Superior temporal gyrus (tissue), 1 donor: ENCODE measurements around the gene SUN5.
"Not testable (repeated sequence)": the region's sequence is repeated elsewhere in the genome, so short reads cannot be mapped to it uniquely, and the experiment has no call there.

Experiments used
- DNase-seq: peaks from one replicate; pipeline ENCODE4 v3.0.0-alpha.2; 2016; ENCODE audit errors: extremely low spot score

The SUN5 gene

DNA sequence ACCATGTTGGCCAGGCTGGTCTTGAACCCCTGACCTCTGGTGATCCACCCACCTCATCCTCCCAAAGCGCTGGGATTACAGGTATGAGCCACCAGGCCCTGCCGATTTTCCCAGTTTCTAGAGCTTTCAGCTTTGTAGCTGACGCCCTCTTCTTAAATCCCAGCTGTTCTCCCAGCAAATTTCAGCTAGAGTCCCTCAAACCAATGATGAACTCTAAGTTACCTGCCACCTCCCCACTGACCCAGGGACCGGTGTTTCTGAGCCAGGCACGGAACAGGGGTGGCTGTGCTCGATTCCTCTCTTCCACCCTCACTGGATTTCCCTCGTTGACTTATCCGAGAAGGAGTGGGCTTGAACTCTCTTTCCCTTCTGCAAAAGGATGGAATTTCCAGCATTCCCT lies 39.1 kb downstream of the SUN5 start:
- no peak for DNase-seq

- no peak for DNase-seq
Observed at GRCh38 chr20:32964575-32964974, 39.7 kb downstream of the SUN5 start.

DNA sequence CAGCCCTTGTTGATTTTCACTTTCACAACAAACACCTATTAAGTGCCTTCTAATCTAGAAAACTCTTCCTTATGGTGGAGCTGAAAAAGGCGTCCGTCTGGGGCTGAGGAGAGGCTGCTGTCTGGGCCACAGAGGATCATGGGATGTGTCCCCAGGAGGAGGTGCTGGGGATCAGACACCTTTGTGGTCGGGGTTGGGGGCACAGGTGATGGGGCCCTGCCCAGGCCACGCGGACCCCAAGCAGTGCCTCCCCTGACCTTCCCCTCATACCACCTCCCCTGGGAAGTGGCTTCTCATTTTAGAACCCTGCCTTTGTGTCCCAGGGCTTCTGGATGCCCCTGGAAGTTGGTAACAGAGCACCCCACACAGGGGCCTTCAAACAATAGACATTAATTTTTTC lies 41.1 kb downstream of the SUN5 start:
- no peak for DNase-seq

DNA sequence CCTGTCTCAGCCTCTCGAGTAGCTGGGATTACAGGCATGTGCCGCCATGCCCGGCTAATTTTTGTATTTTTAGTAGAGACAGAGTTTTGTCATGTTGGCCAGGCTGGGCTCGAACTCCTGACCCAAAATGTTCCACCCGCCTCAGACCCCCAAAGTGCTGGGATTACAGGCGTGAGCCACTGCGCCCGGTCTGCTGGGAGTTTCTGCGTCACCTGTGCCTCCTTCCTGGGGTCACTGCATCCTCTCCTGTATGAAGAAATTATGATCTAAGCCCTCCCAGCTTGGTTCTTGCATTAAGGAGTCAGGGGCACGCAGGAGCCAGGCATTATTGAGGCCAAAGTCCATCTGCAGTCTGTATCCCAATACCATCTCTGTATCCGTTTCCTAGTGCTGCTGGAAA lies 41.6 kb downstream of the SUN5 start:
- DNase-seq, result not testable (repeated sequence)

GRCh38 chr20:32962053-32962452 lies 42.2 kb downstream of the SUN5 start:
- DNase-seq, result no peak

DNA sequence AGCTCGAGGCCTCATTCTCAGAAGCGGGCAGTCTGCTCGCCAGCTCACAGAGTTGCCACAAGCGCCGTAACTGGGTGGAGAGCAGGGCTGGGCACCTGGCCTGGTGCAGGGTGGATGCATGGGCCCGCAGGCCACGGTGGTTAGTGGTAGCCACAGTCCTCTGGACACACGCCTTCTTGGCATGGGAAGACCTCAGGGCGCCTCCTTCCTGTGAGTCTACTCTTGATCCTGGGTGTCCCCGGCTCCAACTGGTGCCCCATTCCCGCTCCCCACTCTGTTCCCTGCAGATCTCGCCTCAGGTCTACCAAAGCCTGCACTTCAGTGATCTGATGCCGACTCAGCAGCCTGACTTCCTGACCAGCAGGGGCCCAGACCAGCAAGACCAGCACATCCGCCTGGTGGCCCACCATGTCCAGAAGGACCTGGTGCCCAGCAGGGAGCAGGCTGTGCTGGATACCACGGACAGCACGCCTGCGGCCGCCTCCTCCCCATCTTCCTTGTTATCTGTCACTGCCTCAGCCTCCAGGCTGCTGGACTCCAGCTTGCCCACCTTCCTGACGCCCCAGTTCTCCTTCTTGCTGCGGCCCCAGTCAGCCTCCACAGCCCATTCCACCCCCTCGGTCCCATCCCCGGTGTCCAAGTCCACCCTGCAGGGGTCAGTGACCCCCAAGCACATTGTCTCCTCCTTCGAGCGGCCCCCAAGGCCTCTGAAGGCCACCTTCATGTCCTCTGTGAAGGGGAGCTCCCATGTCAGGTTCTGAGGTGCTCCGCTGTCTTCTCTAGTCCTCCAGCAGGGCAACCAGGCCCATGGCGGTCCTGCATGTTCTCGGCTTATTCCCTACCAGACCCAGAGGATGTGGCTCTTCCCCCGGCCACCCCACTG lies 43.1 kb downstream of the SUN5 start:
- no peak for DNase-seq

DNA sequence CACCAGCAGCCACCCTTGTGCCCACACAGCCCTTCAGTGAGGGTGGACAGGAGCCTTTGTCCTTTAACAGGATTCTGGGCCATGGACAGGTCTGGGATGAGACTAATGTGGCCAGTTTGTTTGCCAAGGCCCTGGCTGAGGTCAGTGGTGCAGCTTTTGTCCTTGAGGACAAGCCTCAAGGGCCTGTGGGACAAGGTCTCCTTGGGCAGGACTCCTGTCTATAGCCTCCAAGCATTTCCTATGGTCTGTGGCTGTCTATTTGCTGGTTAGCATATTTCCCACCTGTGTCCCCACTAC lies 44.1 kb downstream of the SUN5 start:
- no peak for DNase-seq

DNA sequence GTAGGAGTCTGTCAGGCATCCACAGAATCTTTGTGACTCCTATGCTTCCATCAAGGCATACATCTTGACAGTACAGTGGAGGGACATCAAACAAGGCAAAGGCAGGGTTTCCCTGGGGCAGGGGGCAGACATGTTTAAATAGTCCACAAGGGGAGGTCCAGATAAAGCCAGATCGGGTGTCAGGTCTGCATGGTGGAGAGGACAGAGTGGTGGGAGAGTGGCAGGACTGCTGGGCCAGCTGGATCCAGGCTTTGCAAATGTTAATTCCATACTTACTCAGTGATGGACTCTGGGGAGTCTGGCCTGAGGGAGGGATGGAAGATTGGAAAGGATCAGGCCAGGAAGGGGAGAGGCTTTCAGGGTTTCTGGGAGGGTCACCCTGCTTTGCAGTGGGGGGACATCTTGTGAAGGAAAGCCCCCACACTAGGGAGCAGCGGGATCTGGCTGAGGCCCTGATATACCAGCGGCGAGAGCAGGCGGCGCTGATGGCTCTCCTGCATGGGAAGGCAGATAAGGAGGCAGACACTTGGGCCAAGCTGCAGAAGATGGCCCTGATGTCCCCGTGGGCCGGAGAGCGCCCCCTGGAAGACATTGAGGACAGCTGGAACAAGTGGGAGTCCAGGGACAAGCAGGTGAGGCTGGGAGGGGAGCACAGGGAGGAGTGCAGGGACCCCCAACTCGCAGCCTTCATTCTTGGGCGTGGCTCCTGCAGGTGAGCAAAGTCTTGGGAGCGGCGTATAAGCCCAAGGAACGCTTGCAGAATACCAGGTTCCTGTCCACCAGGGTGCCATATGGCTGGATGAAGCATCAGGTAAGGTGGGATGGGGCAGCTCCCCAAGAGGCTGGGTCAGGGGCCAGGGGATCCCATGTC lies 44.6 kb downstream of the SUN5 start:
- DNase-seq, result no peak

- no peak for DNase-seq
Observed at GRCh38 chr20:32958574-32958973, 45.7 kb downstream of the SUN5 start.

GRCh38 chr20:32957459-32957858 lies 46.8 kb downstream of the SUN5 start:
- no peak for DNase-seq

DNA sequence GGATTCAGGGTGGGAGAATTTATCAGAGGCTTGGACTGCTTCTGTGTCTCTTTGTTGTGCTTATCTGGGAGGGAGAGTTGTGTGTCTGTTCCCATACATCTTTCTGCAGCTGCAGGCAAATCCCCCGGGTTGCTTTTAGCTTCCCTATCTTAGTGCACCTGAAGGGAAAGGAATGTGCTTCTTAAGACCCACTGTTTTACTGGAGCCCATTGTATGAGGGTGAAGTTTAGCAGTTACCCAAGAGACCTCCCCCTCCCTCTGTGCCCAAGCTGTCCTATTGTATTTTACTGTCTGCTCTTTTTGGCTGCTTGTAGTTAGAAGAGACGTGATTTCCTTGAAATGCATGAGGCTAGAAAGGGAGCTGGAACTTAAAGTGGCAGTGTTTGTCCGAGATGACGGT lies 53.7 kb downstream of the SUN5 start:
- DNase-seq, result not testable (repeated sequence)

DNA sequence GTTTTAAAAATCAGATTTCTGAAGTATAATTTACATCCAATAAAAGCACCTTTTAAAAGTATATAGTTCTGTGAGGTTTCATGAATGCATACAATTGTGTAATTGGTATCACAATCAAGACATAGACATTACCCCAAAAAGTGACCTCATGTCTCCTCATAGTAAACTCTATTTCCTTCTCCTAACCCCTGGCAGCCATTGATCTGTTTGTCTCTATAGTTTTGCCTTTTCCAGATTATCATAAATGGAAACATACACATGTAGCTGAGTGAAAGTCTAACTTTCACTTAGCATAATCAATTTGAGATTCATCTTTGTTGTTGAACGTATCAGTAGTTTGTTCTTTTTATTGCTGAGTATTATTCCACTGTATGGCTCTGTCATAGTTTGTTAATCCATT lies 57.6 kb downstream of the SUN5 start:
- no peak for DNase-seq

GRCh38 chr20:32945710-32946221 lies 58.5 kb downstream of the SUN5 start:
- no peak for DNase-seq

DNA sequence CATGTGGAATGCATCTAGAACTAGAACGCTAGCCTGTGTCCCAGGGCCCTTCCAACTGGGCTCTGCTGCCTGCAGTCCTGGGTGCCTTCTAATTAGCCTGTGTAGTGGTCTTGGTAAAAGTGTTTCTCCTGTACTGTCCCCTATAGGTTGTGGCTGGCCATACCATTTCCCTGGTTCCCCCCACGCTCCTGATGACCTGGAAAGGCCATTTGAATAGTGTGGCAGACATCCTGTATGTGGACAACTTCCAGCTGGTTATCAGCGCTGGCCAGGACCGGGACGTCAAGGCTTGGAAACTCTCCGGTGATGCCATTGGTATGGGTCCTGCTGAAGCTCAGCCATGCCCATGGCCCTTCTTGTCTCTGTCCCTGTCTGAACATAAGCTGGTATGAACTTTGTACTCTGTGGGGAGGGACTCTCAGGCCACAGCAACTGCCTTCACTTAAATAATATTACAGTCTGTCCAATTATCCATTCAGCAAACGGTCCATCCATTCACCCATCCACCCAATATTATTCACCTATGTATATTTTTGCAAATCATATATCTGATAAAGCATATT lies 60.7 kb downstream of the SUN5 start:
- DNase-seq, result no peak

- no peak for DNase-seq
Observed at GRCh38 chr20:32941155-32941885, 62.9 kb downstream of the SUN5 start.

- no peak for DNase-seq
Observed at GRCh38 chr20:32934580-32934979, 69.7 kb downstream of the SUN5 start.
